Measurements from ENCODE around the gene SAMD11.
A peak's percentile ranks its signal among the peaks of the same experiment; 100 is the strongest.

SAMD11 gene

DNA sequence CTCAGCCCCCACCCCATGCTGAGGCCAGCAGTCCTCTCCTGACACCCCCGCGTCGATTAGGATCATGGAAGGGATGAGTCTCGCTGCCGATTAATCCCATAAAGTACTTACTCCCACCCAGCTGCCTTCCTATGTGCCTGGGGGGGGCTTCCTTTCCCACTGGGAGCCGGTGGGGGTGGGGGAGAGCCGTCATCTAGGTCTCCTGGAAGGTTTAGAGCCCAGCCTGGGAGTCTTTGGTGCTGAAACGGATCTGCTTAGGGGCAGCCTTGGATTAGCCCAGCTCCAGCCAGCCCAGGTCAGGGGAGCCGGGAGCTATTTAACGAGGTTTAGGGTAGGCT is 9.8 kb downstream of the SAMD11 start:
- no peak for DNase-seq

DNA sequence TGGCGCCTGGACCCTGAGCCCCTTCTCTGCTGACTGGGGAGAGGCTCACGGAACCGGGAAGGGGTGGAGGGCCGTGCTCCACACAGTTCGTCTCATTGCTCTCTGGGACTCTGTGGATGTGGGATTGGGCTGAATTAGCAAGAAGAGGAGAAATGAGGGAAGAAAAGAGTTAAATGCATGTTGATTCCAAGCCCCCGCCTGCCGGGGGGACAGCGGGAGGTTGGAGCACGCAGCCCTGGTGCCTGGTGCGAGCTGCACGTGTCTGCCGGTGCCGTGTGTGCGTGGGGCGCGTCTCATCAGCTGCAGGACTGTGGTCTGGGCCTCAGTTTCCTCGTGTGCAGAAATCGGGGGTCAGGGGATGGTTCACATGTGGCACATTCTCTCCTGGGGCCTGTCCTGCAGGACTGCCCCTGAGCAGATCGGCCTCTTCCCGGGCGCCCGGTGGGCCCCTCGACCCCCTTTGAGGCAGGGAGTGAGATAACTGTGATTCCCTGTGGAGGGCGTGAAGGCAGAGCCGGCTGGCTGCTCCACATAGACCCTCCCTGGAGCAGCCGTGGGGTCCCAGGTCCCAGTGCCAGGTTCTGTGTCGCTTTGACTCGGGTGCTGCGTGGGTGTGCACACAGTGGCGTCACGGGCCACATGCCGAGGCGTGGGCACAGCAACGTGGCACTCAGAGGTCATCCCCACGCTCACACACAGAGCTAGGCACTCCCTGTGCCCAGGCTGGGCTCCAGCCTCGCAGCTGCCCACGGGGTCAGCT is 11.4 kb downstream of the SAMD11 start:
- no peak for DNase-seq

DNA sequence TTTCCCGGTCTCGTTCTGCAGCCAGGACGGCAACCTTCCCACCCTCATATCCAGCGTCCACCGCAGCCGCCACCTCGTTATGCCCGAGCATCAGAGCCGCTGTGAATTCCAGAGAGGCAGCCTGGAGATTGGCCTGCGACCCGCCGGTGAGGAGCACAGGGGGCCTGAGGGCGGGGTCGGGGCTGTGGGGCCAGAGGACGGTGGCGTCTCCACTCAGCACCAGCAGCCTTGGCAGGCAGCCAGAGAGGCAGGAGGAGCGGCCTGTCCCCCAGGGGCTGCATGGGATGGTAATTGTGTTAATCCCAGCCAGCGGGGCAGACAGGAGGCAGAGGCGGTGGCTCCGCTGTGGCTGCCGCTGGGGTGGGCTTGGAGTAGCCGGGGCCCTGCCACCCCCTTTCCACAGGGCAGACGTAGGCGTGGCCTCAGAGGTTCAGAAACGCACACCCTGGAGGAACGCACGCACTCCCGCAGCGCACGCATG is 12.1 kb downstream of the SAMD11 start:
- peak in 1 of 2 experiments; percentile 77 for DNase-seq

GRCh38 chr1:936348-937264 is 12.9 kb downstream of the SAMD11 start:
- DNase-seq, result no peak

DNA sequence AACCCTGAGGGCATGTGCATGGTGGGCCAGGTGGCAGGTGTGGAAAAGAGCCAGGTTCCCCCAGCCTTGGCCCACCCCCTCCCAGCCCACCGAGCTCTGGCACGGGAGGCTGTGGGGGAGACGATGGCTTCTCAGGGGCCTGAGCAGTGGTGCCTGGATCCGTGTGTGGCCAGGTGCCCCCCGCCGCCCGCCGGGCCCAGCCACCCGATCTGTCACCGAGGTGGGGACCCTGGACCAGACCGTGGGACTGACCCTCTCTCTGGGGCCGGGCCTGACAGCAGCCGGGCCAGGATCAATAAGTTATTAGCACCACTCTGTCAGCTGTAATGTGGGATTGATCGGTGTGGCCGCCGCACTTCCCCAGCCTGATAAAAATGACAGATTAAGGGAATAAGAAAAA is 13.8 kb downstream of the SAMD11 start:
- DNase-seq, result no peak

- peak in 1 of 2 experiments; percentile 58 for DNase-seq
Observed at GRCh38 chr1:938088-938683, 14.5 kb downstream of the SAMD11 start.

DNA sequence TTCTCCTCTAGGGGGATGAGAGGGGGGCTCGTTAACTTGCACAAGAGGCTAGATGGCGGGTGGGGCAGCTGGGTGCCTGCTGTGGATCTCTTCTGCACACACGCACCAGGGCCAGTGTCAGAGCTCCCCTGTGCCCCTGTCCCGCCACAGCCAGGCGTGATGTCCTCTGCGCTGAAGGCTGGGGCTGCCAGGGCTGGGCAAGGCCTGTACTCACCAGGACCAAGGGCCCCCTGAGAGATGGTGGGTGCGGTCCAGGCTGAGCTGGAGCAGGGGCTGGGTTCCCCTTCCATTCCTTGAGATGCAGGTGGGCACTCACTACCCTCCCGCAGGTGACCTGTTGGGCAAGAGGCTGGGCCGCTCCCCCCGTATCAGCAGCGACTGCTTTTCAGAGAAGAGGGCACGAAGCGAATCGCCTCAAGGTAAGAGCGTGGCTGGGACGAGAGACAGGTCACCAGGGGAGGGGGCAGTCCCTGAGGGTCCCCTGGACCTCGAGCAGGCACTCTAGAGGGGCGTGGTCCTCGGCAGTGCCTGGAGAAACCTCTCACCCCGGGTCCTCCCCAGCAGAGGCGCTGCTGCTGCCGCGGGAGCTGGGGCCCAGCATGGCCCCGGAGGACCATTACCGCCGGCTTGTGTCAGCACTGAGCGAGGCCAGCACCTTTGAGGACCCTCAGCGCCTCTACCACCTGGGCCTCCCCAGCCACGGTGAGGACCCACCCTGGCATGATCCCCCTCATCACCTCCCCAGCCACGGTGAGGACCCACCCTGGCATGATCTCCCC is 15.2 kb downstream of the SAMD11 start:
- no peak for DNase-seq

DNA sequence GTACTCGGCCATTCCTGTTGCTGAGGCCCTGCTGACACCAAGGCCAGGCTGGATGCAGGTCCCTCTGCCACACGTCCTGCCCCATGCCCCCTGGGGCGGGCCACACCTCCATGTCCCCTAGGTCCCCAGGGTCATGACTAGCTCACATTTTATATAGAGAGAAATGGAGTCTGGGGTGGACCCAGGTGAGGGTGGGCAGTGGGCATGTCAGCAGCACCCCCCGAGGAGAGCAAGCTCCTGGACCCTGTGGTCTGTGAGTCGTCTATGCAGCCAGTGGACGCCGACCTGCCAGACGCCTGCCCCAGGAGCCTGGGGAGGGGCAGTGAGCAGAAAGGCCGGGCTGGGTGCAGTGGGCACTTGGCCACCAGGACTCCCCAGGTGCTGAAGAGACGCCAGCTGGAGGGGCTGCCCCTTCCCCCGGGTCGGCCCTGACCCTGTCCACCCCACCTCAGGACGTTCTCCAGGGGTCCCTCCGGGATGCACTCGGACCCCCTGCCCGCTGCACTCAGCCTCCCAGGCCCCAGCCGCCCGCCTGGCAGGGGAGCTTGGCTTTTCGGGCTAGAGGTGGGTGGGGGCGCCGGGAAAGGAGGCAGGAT is 15.9 kb downstream of the SAMD11 start:
- no peak for DNase-seq

GRCh38 chr1:940107-941014 is 16.6 kb downstream of the SAMD11 start:
- DNase-seq, result peak in 1 of 2 experiments; percentile 82

- DNase-seq, result no peak
Observed at GRCh38 chr1:941015-941587, 17.4 kb downstream of the SAMD11 start.

DNA sequence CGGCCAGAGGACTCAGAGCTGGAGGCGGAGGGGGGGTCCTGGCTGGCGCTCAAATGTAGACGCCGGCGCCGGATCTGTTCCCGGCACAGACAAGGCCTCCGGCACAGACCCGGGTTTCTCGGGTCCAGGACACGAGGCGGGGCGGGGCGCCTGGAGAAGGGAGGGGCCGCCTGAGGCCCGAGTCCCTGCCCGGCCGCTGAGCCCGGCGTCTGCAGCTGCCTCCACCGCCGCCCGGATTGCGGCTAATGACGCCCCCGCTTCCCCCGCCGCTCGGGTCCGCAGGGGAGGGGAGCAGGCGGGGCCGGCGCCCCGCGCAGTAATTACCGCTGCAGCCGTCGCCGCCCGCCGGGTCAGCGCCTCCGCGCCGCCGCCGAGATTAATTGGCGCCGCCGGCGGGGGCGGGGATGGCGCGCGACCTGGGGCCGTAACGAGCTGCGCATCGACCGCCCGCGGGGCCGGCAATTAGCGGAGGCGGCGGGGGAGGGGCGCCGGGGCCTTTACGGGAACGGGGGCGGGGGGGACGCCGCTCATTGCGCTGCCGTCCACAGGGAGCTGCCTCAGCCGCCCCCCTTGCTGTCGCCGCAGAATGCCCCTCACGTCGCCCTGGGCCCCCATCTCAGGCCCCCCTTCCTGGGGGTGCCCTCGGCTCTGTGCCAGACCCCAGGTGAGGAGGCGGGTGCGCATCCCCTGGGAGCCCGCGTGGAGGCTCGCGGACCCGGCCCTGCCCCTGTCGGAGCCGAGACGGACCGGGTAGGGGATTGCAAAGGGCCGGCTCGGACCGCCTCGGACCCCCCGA is 18.1 kb downstream of the SAMD11 start:
- DNase-seq, result peak; percentile 79 to 95

DNA sequence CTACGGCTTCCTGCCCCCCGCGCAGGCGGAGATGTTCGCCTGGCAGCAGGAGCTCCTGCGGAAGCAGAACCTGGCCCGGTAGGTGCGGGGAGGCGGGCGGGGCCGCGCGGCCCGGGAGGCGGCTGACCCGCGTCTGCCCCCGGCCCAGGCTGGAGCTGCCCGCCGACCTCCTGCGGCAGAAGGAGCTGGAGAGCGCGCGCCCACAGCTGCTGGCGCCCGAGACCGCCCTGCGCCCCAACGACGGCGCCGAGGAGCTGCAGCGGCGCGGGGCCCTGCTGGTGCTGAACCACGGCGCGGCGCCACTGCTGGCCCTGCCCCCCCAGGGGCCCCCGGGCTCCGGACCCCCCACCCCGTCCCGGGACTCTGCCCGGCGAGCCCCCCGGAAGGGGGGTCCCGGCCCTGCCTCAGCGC is 18.7 kb downstream of the SAMD11 start:
- peak in 1 of 2 experiments; percentile 61 for DNase-seq

DNA sequence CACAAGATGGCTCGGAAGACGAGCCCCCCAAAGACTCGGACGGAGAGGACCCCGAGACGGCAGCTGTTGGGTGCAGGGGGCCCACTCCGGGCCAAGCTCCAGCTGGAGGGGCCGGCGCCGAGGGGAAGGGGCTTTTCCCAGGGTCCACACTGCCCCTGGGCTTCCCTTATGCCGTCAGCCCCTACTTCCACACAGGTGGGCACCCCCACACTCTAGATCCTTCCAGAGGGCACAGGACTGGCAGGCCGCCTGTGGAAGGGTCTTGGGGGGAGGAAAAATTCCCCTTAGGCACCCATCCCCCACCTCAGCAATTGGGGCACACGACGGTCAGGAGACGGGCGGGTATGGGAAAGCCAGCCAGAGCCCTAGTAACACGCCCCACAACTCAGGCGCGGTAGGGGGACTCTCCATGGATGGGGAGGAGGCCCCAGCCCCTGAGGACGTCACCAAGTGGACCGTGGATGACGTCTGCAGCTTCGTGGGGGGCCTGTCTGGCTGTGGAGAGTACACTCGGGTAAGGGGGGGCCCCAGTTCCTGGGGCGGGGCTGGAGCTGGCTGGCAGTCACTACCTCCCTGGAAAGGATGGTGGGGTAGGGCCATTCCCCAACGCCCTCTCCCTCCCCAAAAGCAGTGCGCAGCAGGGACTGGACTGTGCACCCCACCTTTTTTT is 19.3 kb downstream of the SAMD11 start:
- DNase-seq, result no peak

DNA sequence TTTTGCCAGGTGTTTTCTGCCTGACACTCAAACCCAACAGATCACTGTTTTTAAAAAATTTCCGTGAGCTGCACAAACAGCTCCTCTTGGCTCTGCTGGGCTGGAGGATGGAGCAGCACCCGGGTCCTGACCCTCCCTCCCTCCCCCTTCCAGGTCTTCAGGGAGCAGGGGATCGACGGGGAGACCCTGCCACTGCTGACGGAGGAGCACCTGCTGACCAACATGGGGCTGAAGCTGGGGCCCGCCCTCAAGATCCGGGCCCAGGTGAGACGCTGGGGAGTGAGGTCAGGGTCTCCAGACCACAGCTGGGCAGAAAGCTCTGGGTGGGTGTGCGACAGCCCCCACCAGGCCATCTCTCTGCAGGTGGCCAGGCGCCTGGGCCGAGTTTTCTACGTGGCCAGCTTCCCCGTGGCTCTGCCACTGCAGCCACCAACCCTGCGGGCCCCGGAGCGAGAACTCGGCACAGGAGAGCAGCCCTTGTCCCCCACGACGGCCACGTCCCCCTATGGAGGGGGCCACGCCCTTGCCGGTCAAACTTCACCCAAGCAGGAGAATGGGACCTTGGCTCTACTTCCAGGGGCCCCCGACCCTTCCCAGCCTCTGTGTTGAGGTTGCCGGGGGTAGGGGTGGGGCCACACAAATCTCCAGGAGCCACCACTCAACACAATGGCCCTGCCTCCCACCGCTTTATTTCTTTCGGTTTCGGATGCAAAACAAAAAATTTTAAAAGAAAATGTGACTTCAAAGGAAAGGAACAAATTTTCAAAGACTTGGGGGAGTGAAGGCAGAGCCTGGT is 20.0 kb downstream of the SAMD11 start:
- DNase-seq, result no peak

GRCh38 chr1:944341-945325 is 20.9 kb downstream of the SAMD11 start:
- DNase-seq, result peak in 1 of 2 experiments; percentile 45

DNA sequence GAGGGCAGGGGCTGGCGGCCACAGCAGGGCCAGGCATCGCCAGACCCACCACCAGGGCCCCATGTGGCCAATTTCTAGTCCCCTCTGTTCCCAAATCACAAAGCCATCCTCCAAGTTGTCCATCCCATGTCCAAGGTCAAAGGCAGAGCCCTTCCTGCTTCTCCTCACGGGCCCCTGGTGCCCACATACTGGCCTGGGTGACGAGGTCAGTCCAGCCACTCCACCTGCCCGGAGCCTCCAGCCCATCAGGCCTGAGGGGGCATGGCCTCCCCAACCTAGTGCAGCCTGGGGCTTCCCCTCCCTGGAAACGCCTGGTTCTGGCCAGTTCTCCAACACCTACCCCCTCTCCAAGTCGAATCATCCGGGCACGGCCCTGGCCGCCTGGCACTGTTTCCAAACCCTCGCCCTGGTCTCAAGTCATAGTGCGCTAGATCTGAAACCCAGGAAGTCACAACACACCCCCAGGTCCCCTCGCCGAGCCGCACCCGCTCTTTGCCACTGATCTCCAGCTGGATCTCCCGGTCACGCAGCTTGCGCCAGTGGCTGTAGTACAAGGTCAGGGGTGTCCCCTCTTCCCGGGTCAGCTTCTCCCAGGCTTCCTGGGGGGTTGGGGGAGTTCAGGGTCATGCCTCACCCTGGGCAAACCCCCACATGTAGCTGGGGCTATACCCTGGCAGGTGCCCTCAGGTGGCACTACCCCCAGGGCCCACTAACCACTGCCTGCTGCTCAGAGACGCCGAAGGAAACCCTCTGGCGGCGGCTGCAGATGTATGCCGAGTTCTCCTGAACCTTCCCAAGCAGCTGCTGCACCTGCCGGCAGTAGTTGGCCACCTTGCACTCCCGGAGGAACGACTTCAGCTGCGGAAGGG is 22.2 kb downstream of the SAMD11 start:
- DNase-seq, result no peak
